Body of pancreas (tissue), 4 donors: ENCODE results near the gene SYMPK.
A peak's percentile ranks its signal among the peaks of the same experiment; 100 is the strongest.

Source experiments
- CTCF ChIP-seq, 7 experiments: fragments of 450-650 bp in 4 of 7; fragments of 200-600 bp in 3 of 7; sonication (generic) in 3 of 7; IDR thresholded peaks; one replicate each; pipeline ENCODE4 v1.5.1; 2016 to 2019; ENCODE audit warnings: antibody characterized with exemption in 7 of 7
- POLR2A ChIP-seq, 3 donors: fragments of 450-650 bp; IDR thresholded peaks; one replicate each; pipeline ENCODE4 v1.6.1; 2016; ENCODE audit warnings: antibody characterized with exemption in 3 of 3, mild to moderate bottlenecking in 2 of 3

- TF ChIP-seq CTCF (IDR thresholded peaks at IDR 0.05), result no peak
- TF ChIP-seq POLR2A (IDR thresholded peaks at IDR 0.05), result peak; percentile 75 to 94 (median 92)
Observed at GRCh38 chr19:45768984-45769782, 93.8 kb downstream of the SYMPK start, which contains the start of gene SIX5.
